ENCODE data around the gene UBR1.
A peak's percentile ranks its signal among the peaks of the same experiment; 100 is the strongest.

The UBR1 gene

DNA sequence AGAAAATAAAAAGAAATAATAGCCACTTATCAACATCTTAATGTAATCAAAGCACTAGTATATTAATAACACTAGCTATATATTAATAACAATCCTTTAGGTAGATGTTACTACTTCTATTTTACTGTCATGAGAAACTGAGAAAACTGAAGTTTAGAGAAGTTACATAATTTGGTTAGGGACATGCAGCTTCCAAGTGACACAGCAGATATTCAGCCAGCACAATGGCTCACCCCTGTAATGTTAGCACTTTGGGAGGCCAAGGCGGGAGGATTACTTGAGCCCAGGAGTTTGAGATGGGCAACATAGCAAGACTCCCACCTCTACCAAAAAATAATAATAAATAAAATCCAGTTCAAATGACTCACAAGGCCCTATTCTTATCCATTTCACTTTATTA is 1.9 kb upstream of the UBR1 start:
- no peak for DNase-seq (ENCODE audit: low read depth)

DNA sequence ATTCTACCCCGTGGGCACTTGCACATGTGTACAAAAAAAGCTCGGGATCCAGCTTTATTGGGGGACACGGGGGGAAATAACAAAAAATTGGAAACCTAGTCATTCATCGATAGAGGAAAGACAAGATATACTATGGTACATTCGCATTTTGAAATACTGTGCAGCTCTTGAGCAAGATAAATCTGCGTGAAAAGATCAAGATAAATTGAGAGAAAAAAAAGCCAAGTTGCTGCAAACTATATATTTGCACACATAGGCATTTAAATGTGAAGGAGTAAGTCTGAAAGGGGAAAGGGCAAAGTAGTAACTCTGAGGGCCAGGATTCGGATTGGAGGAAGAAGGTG is 620 bp upstream of the UBR1 start:
- no peak for DNase-seq (ENCODE audit: low read depth)

DNA sequence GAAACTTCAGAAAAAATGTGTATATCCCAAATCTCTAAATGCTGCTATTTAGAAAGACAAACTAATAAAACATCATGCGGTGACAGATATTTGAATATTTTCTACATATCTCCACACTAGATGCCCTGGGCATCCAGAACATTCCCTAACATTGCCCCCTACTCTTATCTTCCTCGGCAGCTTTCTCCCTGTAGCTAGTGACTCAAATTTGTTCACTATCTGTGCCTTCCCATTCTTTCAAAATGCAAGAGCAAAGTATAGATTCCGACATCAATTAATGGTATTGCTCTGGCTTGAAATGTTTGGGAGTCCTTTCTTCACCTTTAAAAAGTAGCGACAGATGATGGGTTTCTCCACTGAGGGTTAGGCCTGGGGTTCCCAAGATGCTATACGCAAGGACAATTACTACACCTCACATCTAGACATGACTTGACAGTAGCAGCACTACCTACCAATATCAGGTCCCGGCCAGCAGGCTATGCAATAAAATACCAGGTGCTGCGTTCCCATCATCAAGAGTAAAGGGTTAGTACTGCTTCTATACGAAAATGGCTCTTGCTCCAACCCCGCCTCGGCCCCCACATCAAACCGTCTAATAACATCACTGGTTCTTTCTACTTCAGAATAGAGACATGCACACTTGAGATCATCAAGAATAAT is 631 bp downstream of the UBR1 start:
- peak; percentile 8 for DNase-seq (ENCODE audit: low read depth)

DNA sequence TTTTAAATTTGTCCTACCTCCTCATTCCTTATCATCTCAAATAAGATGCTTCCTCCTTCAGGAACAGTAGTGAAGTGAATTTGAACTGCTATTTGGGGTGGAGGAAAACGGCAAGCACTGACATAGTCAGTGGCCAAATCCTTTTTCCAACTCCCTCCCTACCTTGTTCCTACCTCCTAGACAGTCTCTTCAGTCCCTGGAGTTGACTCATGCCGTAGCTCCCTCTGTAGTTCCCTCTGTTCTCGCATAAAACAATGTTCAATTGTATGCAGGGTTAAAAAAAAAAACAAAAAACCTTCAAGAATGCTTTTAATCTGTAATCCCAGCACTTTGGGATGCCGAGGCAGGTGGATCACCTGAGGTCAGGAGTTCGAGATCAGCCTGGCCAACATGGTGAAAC is 1.4 kb downstream of the UBR1 start:
- no peak for DNase-seq (ENCODE audit: low read depth)

DNA sequence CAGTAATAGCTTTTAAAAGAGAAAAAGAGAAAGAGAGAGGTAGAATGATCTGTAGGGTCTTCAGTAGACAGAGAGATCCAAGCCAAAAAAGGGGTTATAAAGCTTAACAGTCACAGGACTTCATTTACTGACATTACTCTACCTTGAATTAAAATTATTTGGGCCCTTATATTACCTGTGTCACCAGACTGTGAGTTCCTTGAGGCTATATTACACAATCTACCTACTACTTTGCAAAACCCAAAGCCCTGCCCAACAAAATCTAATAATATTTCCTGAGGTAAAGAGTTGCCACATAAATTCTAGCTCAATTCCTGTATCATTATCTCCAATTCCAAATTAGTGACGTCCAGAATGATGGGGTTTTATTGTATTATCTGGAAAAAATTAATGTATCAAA is 1.9 kb downstream of the UBR1 start:
- no peak for DNase-seq (ENCODE audit: low read depth)

DNA sequence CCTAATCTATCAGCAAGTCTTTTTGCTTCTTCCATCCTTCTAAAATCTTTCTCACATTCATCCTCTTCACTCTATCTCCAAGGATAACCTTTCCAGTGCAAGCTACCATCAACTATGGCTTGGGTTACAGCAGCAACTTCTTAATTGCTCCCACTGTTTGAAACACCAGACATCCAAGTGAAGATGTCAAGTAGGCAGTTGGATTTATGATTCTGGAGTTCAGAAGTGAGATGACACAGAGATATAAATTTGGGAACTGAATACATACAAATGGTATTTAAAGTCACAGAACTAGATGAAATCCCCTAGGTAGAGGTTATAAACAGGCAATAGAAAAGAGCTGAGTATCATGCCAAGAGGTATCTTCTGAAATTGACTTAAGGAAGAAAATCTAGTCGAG is 3.7 kb downstream of the UBR1 start:
- DNase-seq (ENCODE audit: low read depth): no peak

DNA sequence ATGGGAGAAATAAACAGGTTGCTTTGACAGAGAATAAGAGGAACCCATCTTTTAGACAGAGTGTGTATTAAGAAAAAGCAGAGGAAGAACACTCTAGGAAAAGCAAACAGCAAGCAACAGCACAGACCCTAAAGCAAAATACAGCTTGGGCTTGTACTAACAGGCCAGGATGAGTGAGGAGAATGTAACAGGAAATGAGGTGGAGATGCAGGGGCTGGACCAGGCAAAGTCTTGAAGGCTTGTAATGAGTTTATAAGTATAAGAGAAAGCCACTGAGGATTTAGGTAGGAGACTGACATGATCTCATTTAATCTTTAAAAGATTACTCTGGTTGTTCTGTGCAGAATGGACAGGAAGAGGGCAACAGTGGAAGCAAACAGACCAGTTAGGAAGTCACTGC is 4.9 kb downstream of the UBR1 start:
- DNase-seq (ENCODE audit: low read depth): no peak

DNA sequence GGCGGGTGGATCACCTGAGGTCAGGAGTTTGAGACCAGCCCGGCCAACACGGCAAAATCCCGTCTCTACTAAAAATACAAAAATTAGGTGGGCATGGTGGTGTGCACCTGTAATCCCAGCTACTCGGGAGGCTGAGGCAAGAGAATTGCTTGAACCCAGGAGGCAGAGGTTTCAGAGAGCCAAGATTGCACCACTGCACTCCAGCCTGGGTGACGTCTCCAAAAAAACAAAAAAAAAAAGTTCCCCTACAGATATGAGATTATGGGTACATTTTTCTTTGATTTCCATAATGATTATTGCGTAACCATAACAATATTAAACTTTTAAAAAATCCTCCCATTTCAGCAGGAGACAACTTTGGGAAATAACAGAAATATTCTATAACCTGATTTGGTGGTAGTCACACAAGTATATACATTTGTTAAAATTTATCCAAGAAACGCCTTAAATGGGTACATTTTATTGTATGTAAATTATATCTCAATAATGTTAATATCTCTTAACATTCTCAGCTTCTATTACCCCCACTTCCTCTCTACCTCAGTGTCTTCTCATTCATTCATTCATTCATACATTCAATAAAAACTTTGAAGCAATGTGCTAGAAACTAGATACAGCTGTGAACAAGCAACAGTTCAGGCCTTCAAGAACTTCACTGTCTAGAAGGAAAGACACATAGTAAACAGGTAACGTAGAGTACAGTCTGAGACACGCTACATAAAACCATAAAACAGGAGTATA is 6.6 kb downstream of the UBR1 start:
- no peak for DNase-seq (ENCODE audit: low read depth)

DNA sequence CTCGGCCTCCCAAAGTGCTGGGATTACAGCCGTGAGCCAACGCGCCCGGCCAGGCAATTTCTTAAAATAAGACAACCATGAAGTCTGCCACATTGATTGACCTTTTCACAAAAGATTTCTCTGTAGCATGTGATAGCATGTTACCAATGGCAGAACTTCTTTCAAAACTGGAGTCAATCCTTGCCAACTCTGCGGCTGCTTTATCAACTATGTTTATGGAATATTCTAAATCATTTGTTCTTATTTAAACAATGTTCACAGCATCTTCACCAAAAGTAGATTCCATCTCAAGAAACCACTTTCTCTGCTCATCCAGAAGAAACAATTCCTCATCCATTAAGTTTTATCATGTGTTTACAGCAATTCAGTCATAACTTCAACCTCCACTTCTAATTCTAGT is 9.4 kb downstream of the UBR1 start:
- DNase-seq (ENCODE audit: low read depth): no peak

DNA sequence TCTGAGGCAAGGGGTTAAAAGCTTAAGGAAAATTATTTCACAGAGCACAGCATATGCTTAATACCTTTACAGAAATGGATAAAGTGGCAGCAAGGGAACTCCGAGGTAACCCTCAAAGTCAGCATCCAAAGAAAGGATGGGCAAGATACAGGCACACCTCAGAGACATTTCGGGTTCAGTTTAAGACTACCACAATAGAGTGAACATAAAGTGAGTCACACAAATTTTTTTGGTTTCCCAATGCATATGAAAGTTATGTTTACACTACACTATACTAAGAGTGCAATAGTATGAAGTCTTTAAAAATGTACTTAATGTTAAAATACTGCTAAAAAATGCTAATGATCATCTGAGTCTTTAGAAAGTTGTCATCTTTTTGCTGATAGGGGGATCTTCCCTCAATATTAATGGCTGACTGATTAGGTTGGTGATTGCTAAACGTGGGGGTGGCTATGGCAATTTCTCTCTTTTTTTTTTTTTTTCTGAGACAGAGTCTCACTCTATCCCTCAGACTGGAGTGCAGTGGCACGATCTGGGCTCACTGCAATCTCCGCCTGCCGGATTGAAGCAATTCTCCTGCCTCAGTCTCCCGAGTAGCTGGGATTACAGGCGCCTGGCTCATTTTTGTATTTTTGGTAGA is 10.0 kb downstream of the UBR1 start:
- DNase-seq (ENCODE audit: low read depth): no peak

DNA sequence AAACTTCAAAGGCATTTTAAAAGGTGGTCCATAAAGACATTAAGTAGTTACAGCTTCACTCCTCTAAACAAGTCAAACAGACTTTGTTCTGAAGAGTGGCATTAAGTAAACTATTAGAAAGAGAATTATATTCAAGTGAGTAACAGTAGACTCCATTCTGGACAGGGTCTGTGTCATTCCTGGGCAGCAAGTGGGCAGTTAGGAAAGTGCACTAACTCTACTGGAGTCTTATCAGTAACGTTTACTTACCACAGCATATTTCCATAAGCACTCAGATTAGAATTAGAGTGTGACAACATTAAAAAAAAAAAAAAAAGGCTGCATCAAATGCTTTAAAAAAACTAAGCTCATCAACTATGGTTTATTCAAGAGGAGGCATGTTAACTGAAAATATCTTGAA is 10.6 kb downstream of the UBR1 start:
- DNase-seq (ENCODE audit: low read depth): no peak

DNA sequence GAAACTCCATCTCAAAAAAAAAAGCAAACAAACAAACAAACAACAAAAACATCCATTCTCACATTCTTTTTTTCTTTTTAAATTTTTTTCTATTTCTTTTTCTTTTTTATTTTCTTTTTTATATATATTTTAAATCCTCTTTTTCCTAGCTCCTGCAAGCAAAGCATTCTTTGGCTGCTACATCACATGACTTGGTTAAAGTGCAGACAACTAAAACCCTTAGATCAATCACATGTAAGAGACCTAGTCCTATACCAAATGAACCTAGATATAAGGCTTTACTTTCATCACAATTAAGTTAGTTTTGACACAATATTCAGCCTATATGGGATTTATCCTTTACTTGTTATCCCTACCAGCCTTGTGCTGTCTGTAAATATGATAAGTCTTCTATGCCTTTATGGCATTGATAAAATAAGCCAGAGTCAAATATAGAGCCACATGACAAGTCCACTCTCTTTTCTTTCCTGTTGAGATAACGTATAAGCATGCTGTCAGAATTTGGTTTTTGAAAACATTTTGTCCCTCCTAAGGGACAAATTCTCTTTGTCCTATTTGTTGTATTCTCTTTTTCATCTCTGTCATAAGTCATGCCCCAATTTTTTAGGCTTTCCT is 11.3 kb downstream of the UBR1 start:
- no peak for DNase-seq (ENCODE audit: low read depth)

DNA sequence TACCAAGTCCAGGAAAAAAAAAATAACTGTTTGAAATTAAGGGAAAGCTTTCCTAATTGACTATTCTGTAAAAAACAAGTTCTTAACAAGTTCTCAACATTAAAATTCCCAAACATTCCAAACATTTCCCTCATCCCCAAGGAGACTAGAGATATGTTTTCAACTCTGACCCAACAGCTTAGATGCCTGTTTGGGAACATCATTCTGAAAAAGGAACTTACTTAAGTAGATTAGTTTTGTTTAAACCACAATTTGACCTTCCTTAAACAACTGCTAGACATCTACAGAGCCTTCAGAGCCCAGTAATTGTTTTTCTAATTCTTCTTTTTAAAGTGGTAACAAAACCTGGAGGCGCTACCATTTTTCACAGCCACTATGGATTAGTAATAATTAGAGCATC is 12.8 kb downstream of the UBR1 start:
- DNase-seq (ENCODE audit: low read depth): no peak

DNA sequence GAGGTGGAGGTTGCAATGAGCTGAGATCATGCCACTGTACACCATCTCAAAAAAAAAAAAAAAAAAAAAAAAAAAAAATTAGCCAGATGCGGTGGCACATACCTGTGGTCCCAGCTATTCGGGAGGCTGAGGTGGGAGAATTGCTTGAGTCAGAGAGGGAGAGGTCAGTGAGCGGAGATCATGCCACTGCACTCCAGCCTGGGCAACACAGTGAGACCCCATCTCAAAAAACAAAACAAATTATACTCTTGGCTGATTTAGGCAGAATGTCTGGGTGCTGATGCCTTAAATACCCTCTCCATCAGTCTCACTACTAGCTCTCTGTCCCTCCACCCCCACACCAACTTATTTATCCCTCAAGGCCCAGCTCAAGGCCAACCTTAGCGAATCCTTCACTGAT is 14.0 kb downstream of the UBR1 start:
- DNase-seq (ENCODE audit: low read depth): no peak

DNA sequence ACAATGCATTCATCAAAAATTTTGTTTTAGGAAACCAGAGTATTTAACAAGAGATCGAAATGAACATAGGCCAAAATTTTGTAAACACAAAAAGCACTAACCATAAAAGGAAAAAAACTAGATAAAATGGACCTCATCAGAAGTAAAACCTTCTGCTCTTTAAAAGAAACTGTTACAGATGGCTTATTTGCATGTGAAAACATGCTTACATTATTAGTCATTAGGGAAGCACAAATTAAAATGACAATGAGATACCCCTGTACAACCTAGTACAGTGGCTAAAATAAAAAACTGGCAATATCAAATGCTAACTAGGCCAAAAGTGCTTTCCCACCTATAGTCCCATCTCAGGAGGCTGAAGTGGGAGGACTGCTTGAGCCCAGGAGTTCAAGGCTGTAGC is 19.3 kb downstream of the UBR1 start:
- no peak for DNase-seq (ENCODE audit: low read depth)

DNA sequence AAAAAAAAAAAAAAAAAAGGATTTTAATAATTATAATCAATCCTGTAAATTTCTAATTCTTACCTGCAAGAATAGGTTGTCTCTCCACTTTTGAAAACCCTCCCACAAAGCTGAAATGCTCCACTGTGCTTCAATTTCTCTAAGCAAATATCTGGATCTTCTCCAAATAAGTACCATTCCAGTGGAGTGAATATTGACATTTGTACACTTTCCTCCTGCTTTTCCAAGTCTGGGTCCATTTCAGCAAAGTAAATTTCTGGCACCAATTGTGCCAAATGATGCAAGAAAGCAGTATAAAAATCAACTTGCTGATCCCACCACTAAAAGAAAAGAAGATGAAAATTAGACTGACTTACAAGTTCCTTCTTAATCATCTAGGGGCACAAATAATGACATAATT is 19.9 kb downstream of the UBR1 start:
- no peak for DNase-seq (ENCODE audit: low read depth)

DNA sequence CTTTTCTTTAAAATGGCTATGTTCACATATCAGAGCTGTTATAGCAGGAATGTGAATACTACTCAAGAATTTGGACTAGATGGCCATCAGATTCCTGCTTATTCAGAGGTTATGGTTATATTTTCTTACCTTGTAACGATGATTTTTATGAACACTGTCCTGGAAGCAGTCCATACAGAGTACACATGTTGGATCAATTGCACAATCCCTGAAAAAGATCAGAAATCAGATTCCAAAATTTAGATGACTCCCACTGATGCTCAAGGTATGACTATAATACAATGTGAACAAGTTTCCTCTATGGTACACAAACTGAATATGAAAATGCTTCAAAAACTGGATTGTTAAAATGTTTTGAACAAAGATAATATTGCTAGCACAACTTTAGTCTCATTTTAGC is 23.3 kb downstream of the UBR1 start:
- DNase-seq (ENCODE audit: low read depth): no peak

DNA sequence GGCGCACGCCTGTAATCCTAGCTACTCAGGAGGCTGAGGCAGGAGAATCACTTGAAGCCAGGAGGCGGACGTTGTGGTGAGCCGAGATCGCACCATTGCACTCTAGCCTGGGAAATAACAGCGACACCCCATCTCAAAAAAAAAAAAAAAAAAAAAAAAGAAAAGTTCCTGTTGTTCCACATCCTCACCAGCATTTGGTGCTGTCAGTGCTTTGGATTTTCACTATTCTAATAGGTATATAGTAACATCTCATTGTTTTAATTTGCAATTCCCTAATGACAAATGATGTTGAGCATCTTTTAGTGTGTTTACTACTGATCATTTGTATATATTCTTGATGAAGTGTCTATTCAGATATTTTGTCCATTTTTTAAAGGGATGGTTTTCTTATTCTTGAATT is 24.6 kb downstream of the UBR1 start:
- DNase-seq (ENCODE audit: low read depth): no peak

DNA sequence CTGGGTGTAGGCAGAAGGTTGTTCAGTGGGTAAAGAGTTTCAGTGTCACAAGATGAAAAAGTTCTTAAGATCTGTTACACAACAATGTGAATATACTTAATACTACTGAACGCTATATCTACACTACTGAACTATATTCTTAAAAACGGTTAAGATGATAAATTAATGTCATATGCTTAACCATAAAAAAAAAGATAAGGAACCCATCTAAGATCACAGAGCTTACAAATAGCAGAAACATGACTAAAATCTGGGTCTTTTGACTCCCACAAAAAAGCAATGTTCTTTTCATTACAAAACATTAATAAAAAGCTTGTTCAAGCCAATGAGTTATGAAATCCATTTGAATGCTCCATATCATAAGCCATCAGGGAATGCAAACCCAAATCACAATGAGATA is 34.4 kb downstream of the UBR1 start:
- no peak for DNase-seq (ENCODE audit: low read depth)

DNA sequence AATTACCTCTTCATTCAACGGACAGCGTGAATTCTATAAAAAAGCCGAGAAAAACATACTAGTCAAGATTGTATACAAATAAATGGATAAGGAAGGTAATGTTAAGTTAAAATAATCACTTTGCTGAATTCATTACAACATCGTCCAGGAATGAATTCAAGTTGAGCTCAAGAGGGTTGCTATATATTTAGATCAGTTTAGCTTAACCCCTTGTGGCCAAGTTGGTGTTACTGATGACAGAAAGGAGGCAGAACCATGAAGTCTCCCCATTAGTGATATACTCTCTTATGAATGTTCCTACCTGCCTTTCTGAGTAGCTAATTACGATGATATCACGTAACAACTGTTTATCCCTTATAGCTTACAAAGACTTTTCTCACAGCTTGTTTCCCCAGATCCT is 34.9 kb downstream of the UBR1 start:
- DNase-seq (ENCODE audit: low read depth): no peak

DNA sequence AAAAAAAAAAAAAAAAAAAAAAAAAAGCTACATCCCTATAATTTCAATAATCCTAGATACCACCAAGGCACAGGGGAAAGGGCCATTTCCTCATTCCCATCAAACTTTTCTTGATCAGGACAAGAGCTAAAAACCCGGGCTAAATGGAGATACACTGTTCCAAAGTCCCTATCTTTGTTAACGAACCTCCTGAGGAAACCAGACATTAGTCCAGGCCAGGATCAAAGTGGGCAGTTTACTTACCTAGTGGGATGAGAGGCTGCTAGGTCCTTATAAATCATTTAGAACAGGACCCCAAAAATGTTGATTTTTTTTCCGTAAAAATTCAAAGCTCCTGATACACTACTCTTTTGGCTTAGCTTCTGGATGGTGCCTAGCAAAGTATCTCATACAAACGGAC is 35.6 kb downstream of the UBR1 start:
- no peak for DNase-seq (ENCODE audit: low read depth)

DNA sequence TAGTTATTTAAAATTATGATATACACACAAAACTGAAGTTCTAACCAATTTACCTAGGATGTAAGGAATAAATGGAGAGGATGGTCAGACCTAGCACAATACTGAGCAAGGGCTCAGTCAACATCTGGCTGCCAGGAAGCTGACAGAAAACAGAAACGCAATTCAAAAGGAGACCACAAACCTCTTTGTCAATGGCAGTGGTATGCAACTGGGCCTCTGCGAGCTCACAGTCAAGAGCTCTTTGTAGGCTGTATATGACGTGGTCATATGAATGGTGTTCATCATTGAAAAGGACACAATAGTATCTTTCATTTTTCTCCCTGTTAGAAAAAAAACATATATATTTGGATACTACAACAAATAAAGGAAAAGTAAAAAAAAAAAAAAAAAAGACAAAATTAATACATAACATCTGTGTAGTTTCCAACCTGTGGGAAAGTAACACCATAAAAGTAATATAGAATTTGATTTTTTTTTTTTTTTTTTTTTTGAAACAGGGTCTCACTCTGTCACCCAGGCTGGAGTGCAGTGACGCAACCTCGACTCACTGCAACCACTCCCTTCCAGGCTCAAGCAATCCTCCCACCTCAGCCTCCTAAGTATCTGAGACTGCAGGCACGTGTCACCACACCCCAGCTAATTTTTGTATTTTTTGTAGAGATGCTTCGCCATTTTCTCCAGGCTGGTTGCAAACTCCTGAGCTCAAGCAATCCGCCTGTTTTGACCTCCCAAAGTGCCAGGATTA is 37.9 kb downstream of the UBR1 start:
- DNase-seq (ENCODE audit: low read depth): no peak

DNA sequence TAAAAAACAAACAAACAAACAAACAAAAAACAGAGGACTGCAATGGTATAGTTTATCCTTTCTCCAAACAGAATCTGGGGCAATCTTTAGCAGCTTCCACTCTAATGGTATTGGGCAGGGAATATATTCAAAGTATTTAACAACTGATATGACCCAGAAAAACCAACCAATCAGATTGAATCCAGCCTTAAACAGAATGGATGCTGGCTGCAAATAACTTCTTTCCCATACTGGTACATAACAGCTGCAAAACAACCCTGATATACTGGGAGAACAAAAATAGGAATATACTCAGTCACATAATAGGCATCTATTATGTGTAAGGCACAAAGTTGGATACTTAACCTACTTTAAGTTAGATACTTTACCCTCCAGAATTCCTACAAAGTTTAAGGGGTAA is 49.1 kb downstream of the UBR1 start:
- no peak for DNase-seq (ENCODE audit: low read depth)
